WTC11 (cell line): ENCODE measurements around the gene GHR. TPM values are rescaled to one million over a fixed set of nuclear protein-coding genes. Genes with fewer than 3 reads are reported as not detected.

Experiments
- ATAC-seq: fragments of 200-7000 bp; cut with Tn5 transposase; 2 replicates; pipeline ENCODE4 v1.10.0; 2021; ENCODE audit warnings: mild to moderate bottlenecking, moderate library complexity
- CTCF ChIA-PET: fragments of 300-600 bp; sonication (Branson Sonifier 250); formaldehyde crosslinking; loops from one replicate; lab custom pipeline; 2021; ENCODE audit warnings: antibody characterized with exemption; lab: Charles Lee
- POLR2A ChIA-PET: fragments of 350-600 bp; sonication (Branson Sonifier 250); formaldehyde crosslinking; loops from one replicate; lab custom pipeline; 2021; ENCODE audit warnings: antibody characterized with exemption; lab: Charles Lee
- DNase-seq: peaks from one replicate; pipeline ENCODE4 v3.0.0; 2021; ENCODE audit warnings: low spot score
- H3K27ac Mint-ChIP-seq: 2 replicates; pipeline ENCODE4 v1.8.0; 2021; ENCODE audit warnings: mixed read lengths
- H3K27me3 Mint-ChIP-seq: 2 replicates; pipeline ENCODE4 v1.8.0; 2021; ENCODE audit warnings: low read depth, mild to moderate bottlenecking, moderate library complexity, mixed read lengths
- H3K36me3 Mint-ChIP-seq: 2 replicates; pipeline ENCODE4 v1.8.0; 2021; ENCODE audit warnings: mixed read lengths
- H3K4me1 Mint-ChIP-seq: 2 replicates; pipeline ENCODE4 v1.8.0; 2022; ENCODE audit warnings: mixed read lengths
- H3K4me3 Mint-ChIP-seq: 2 replicates; pipeline ENCODE4 v1.8.0; 2021; ENCODE audit warnings: mild to moderate bottlenecking, moderate library complexity, mixed read lengths
- H3K9me3 Mint-ChIP-seq: 2 replicates; pipeline ENCODE4 v1.8.0; 2021; ENCODE audit warnings: mixed read lengths
- AFF4 ChIP-seq: sonication (generic); formaldehyde crosslinking; IDR thresholded peaks from 2 replicates; pipeline ENCODE4 v1.8.1; 2023; ENCODE audit warnings: mild to moderate bottlenecking, missing genetic modification reagents, borderline replicate concordance
- ATF2 ChIP-seq: sonication (generic); formaldehyde crosslinking; IDR thresholded peaks from 2 replicates; pipeline ENCODE4 v1.8.1; 2022; ENCODE audit warnings: low read depth, missing genetic modification reagents, borderline replicate concordance
- CBFB ChIP-seq: sonication (generic); formaldehyde crosslinking; IDR thresholded peaks from 2 replicates; pipeline ENCODE4 v1.8.1; 2022; ENCODE audit warnings: mild to moderate bottlenecking, low read depth, missing genetic modification reagents
- CREB1 ChIP-seq: sonication (generic); formaldehyde crosslinking; IDR thresholded peaks from 2 replicates; pipeline ENCODE4 v1.8.0; 2023; ENCODE audit warnings: mild to moderate bottlenecking, missing genetic modification reagents
- EMX1 ChIP-seq: fragments of 250-450 bp; sonication (Bioruptor Pico); IDR thresholded peaks from 2 replicates; pipeline ENCODE4 v1.8.0; 2021; ENCODE audit warnings: mild to moderate bottlenecking
- FOXP1 ChIP-seq: sonication (generic); formaldehyde crosslinking; IDR thresholded peaks from 2 replicates; pipeline ENCODE4 v1.8.0; 2022; ENCODE audit warnings: missing genetic modification reagents, mild to moderate bottlenecking, moderate library complexity, borderline replicate concordance
- HMGXB4 ChIP-seq: sonication (generic); formaldehyde crosslinking; IDR thresholded peaks from 2 replicates; pipeline ENCODE4 v1.8.1; 2023; ENCODE audit warnings: mild to moderate bottlenecking, moderate library complexity, missing genetic modification reagents
- IRF2 ChIP-seq: sonication (generic); formaldehyde crosslinking; IDR thresholded peaks from 2 replicates; pipeline ENCODE4 v1.8.0; 2022; ENCODE audit warnings: low read depth, missing genetic modification reagents, borderline replicate concordance
- MAX ChIP-seq: sonication (generic); formaldehyde crosslinking; IDR thresholded peaks from 2 replicates; pipeline ENCODE4 v1.8.0; 2022; ENCODE audit warnings: mild to moderate bottlenecking, missing genetic modification reagents
- MXD4 ChIP-seq: fragments of 250-450 bp; sonication (Bioruptor Pico); IDR thresholded peaks from 2 replicates; pipeline ENCODE4 v1.8.0; 2021; ENCODE audit warnings: mild to moderate bottlenecking, moderate library complexity, borderline replicate concordance
- NR1H2 ChIP-seq: sonication (generic); formaldehyde crosslinking; IDR thresholded peaks from 2 replicates; pipeline ENCODE4 v1.9.0; 2021; ENCODE audit warnings: mild to moderate bottlenecking, moderate library complexity, missing genetic modification reagents
- NR3C1 ChIP-seq: sonication (generic); formaldehyde crosslinking; conservative IDR thresholded peaks from 2 replicates; pipeline ENCODE4 v1.8.1; 2023; ENCODE audit warnings: low read depth, mild to moderate bottlenecking, missing genetic modification reagents
- RELA ChIP-seq: sonication (generic); formaldehyde crosslinking; IDR thresholded peaks from 2 replicates; pipeline ENCODE4 v1.8.1; 2022; ENCODE audit warnings: missing genetic modification reagents, mild to moderate bottlenecking, borderline replicate concordance
- RORB ChIP-seq: fragments of 250-450 bp; sonication (Bioruptor Pico); IDR thresholded peaks from 2 replicates; pipeline ENCODE4 v1.9.0; 2021; ENCODE audit warnings: mild to moderate bottlenecking
- SOX15 ChIP-seq: fragments of 250-450 bp; sonication (Bioruptor Pico); IDR thresholded peaks from 2 replicates; pipeline ENCODE4 v1.9.0; 2021; ENCODE audit warnings: mild to moderate bottlenecking
- TEAD1 ChIP-seq: sonication (generic); formaldehyde crosslinking; IDR thresholded peaks from 2 replicates; pipeline ENCODE4 v1.8.0; 2022; ENCODE audit warnings: mild to moderate bottlenecking, missing genetic modification reagents
- ZBTB21 ChIP-seq: sonication (generic); formaldehyde crosslinking; IDR thresholded peaks from 2 replicates; pipeline ENCODE4 v1.8.1; 2023; ENCODE audit warnings: mild to moderate bottlenecking, missing genetic modification reagents, borderline replicate concordance
- ZNF121 ChIP-seq: sonication (generic); formaldehyde crosslinking; IDR thresholded peaks from 2 replicates; pipeline ENCODE4 v1.8.0; 2023; ENCODE audit warnings: missing genetic modification reagents
- ZNF219 ChIP-seq: sonication (generic); formaldehyde crosslinking; IDR thresholded peaks from 2 replicates; pipeline ENCODE4 v1.8.0; 2023; ENCODE audit warnings: missing genetic modification reagents, mild to moderate bottlenecking, borderline replicate concordance
- ZNF281 ChIP-seq: sonication (generic); formaldehyde crosslinking; IDR thresholded peaks from 2 replicates; pipeline ENCODE4 v1.8.0; 2023; ENCODE audit warnings: mild to moderate bottlenecking, missing genetic modification reagents
- ZNF317 ChIP-seq: sonication (generic); formaldehyde crosslinking; IDR thresholded peaks from 2 replicates; pipeline ENCODE4 v1.8.1; 2023; ENCODE audit warnings: low read depth, mild to moderate bottlenecking, moderate library complexity, missing genetic modification reagents, borderline replicate concordance
- ZNF396 ChIP-seq: fragments of 250-450 bp; sonication (Bioruptor Pico); IDR thresholded peaks from 2 replicates; pipeline ENCODE4 v1.8.0; 2021; ENCODE audit warnings: mild to moderate bottlenecking, moderate library complexity, borderline replicate concordance
- total RNA-seq: library from RNA; stranded (reverse); gene quantifications from 3 replicates; pipeline ENCODE4 v1.2.3, GENCODE V29; 2021

GHR gene
- total RNA-seq, 1 experiment from 2014 or later: 0.57 TPM

GRCh38 chr5:42759456-42759855, 336.2 kb downstream of the GHR start (continued):
- TF ChIP-seq IRF2 (CRISPR knock-in tag): no peak
- no peak for TF ChIP-seq EMX1 (CRISPR knock-in tag)
- TF ChIP-seq ZBTB21 (CRISPR knock-in tag): no peak

- CTCF ChIA-PET: interaction anchor here (1.3 kb wide), 1 partner anchor 15 kb away, joined by 5 read pairs; no protein-coding TSS in a partner anchor
- no peak for ATAC-seq
- Mint-ChIP-seq H3K9me3 (no peaks in the 10 kb centered on the region), H3K4me3 (no peak overlapping the region), H3K27me3 (no peaks in the 10 kb centered on the region), H3K27ac (no peak overlapping the region), H3K36me3 (peaks cover 21% of the 10 kb centered on the region), H3K4me1 (peaks cover 12% of the 10 kb centered on the region)
- POLR2A ChIA-PET: no interaction called here
- no peak for TF ChIP-seq FOXP1 (CRISPR knock-in tag)
- TF ChIP-seq NR3C1: no peak
- TF ChIP-seq MXD4 (CRISPR knock-in tag): no peak
- TF ChIP-seq ZNF281 (CRISPR knock-in tag): no peak
- TF ChIP-seq NR1H2 (CRISPR knock-in tag): no peak
- no peak for TF ChIP-seq ATF2
- TF ChIP-seq ZNF396 (CRISPR knock-in tag): no peak
- no peak for TF ChIP-seq ZNF121 (CRISPR knock-in tag)
- no peak for TF ChIP-seq RORB (CRISPR knock-in tag)
- TF ChIP-seq ZBTB21 (CRISPR knock-in tag): no peak
- TF ChIP-seq AFF4 (CRISPR knock-in tag): no peak
- no peak for TF ChIP-seq ZNF317 (CRISPR knock-in tag)
- TF ChIP-seq CREB1 (CRISPR knock-in tag): no peak
- no peak for DNase-seq
Observed at GRCh38 chr5:42760426-42760825, 337.2 kb downstream of the GHR start.

- POLR2A ChIA-PET: no interaction called here
- Mint-ChIP-seq H3K27ac (no peak overlapping the region), H3K36me3 (peaks cover 21% of the 10 kb centered on the region), H3K9me3 (no peaks in the 10 kb centered on the region), H3K27me3 (no peaks in the 10 kb centered on the region), H3K4me3 (no peak overlapping the region), H3K4me1 (peaks cover 12% of the 10 kb centered on the region)
- CTCF ChIA-PET: interaction anchor here (1.3 kb wide), 1 partner anchor 16 kb away, joined by 5 read pairs; no protein-coding TSS in a partner anchor
- ATAC-seq (no peak), DNase-seq (no peak)
- TF ChIP-seq HMGXB4 (no peak), CBFB (CRISPR knock-in tag) (no peak), TEAD1 (CRISPR knock-in tag) (no peak), MAX (CRISPR knock-in tag) (no peak), SOX15 (CRISPR knock-in tag) (no peak), ZNF219 (no peak), RELA (no peak)
Observed at GRCh38 chr5:42761791-42762190, 338.6 kb downstream of the GHR start.
